Ovary (tissue), 9 donors: Measurements from ENCODE around the gene SRD5A3. TPM values are rescaled to one million over a fixed set of nuclear protein-coding genes. Genes with fewer than 3 reads are reported as not detected.
"Not testable (repeated sequence)": the region's sequence is repeated elsewhere in the genome, so short reads cannot be mapped to it uniquely, and the experiment has no call there.

Source experiments
- DNase-seq, 5 donors: peaks; one replicate each; pipeline ENCODE4 v3.0.0-alpha.2; 2019 to 2020
- H3K27ac ChIP-seq, 2 donors: fragments of 200-600 bp; one replicate each; pipeline versions ENCODE4 v1.5.1 to v1.8.0; 2019 to 2022
- H3K27me3 ChIP-seq: fragments of 200-600 bp; one replicate; pipeline ENCODE4 v1.8.0; 2022
- H3K36me3 ChIP-seq: fragments of 200-600 bp; sonication (generic); one replicate; pipeline ENCODE4 v1.5.1; 2019
- H3K4me1 ChIP-seq: one replicate; pipeline ENCODE4 v1.8.1; 2013; ENCODE audit warnings: mild to moderate bottlenecking, moderate library complexity; ENCODE audit not compliant: insufficient read depth
- H3K4me3 ChIP-seq: fragments of 200-600 bp; sonication (generic); one replicate; pipeline ENCODE4 v1.5.1; 2017
- H3K9me3 ChIP-seq, 2 donors: fragments of 200-600 bp in 1 of 2; sonication (generic) in 1 of 2; one replicate each; pipeline versions ENCODE4 v1.5.1 to v1.8.1; 2013 to 2019; ENCODE audit warnings: mild to moderate bottlenecking in 1 of 2, moderate library complexity in 1 of 2
- CTCF ChIP-seq, 3 donors: fragments of 450-650 bp in 2 of 3; fragments of 200-600 bp in 1 of 3; IDR thresholded peaks; one replicate each; pipeline versions ENCODE4 v1.5.1 to v1.8.0; 2016 to 2022; ENCODE audit warnings: antibody characterized with exemption in 3 of 3, mild to moderate bottlenecking in 1 of 3
- EP300 ChIP-seq: sonication (generic); formaldehyde crosslinking; IDR thresholded peaks from one replicate; pipeline ENCODE4 v1.6.1; 2017; ENCODE audit warnings: antibody characterized with exemption
- POLR2A ChIP-seq: fragments of 450-650 bp; IDR thresholded peaks from one replicate; pipeline ENCODE4 v1.6.1; 2017; ENCODE audit warnings: antibody characterized with exemption, mild to moderate bottlenecking, moderate library complexity
- WGBS, 3 donors: extraction: QIAGEN DNeasy Blood & Tissue Kit in 1 of 3; methylation state at CpG; one replicate each; pipeline versions ENCODE4 v1.1.5 to v1.1.7; 2013 to 2017; 5-methylcytosine and 5-hydroxymethylcytosine counted together
- intact Hi-C, 4 donors: fragments of 100-400 bp; cut with DNase I; formaldehyde crosslinking; loops; one replicate each; pipeline versions ENCODE4 v1.11.0 to v1.15.1; 2022 to 2023
- polyA plus RNA-seq, 2 donors: library from polyadenylated mRNA; stranded (reverse); fragments of 200-250 nt in 1 of 2; fragments of 350-450 nt in 1 of 2; fragmentation: Illumina TruSeq in 1 of 2; extraction: RNeasy Lipid Tissue Mini Kit (QIAGEN cat#74804) in 1 of 2; gene quantifications; one replicate each; pipeline ENCODE4 v1.2.3, GENCODE V29; 2013 to 2014
- total RNA-seq, 7 donors: library from RNA; depleted of rRNA in 2 of 7; stranded (reverse); fragments of >200 nt in 2 of 7; fragmentation: NEBNext Ultra II Directional in 3 of 7; extraction: Animal tissue kit (Norgen Biotek cat#: 25700) in 3 of 7; gene quantifications; one replicate each; pipeline versions ENCODE4 v1.1.0 to v1.2.4, GENCODE V29; 2016 to 2023
- donor health status: DM: no; HTN: no; CAD: no; lungs with moderate emphysema.
- donor health status: DM: no; HTN: no; CAD: no.
- donor health status: Bipolar disorder and iron deficiency.
- donor health status: DM: yes; HTN: yes; CAD: no.
- donor health status: DM: no; HTN: no; CAD: no.
- donor health status: DM: yes; HTN: yes; CAD: no.

Gene SRD5A3
- total and polyA plus RNA-seq, 9 donors: 1.2 to 12.3 (median 2.9) TPM

- H3K4me1 ChIP-seq: peaks cover 6% of the 10 kb centered on the region
- WGBS, 3 donors: 93 to 99% (median 96%) methylated on average over 2 of the region's 2 CpGs
- DNase-seq: no peak
- no peak for TF ChIP-seq EP300
- H3K36me3 ChIP-seq: no peaks in the 10 kb centered on the region
- H3K27me3 ChIP-seq: no peaks in the 10 kb centered on the region
- H3K4me3 ChIP-seq: no peak overlapping the region
- intact Hi-C loops: no loop called here
- no peaks in the 10 kb centered on the region for H3K9me3 ChIP-seq
- H3K27ac ChIP-seq: no peak overlapping the region
These were observed 12.2 kb downstream of the SRD5A3 start for GRCh38 chr4:55358246-55358645.

GRCh38 chr4:55358668-55359067, 12.6 kb downstream of the SRD5A3 start:
- H3K4me1 ChIP-seq: peaks cover 7% of the 10 kb centered on the region
- intact Hi-C loops: no loop called here
- no peaks in the 10 kb centered on the region for H3K27me3 ChIP-seq
- H3K27ac ChIP-seq: no peak overlapping the region
- no peaks in the 10 kb centered on the region for H3K9me3 ChIP-seq
- no peaks in the 10 kb centered on the region for H3K36me3 ChIP-seq
- no peak for DNase-seq
- TF ChIP-seq EP300: no peak
- TF ChIP-seq CTCF (IDR thresholded peaks at IDR 0.05): no peak
- no peak for TF ChIP-seq POLR2A
- no peak overlapping the region for H3K4me3 ChIP-seq
- WGBS, 3 donors: 7 to 12% (median 9%) methylated on average over 2 of the region's 2 CpGs

GRCh38 chr4:55359397-55359916, 13.4 kb downstream of the SRD5A3 start:
- H3K4me3 ChIP-seq: no peak overlapping the region
- peak in 1 of 5 donors; percentile 32 for DNase-seq
- WGBS, 3 donors: 37 to 40% (median 37%) methylated on average over 8 of the region's 8 CpGs
- H3K36me3 ChIP-seq: no peaks in the 10 kb centered on the region
- H3K9me3 ChIP-seq: no peaks in the 10 kb centered on the region
- H3K27me3 ChIP-seq: no peaks in the 10 kb centered on the region
- intact Hi-C loops: no loop called here
- H3K27ac ChIP-seq: no peak overlapping the region
- H3K4me1 ChIP-seq: peaks cover 9% of the 10 kb centered on the region
- TF ChIP-seq CTCF (IDR thresholded peaks at IDR 0.05) (no peak), POLR2A (no peak), EP300 (no peak)

- H3K36me3 ChIP-seq, H3K4me1 ChIP-seq, H3K27me3 ChIP-seq, intact Hi-C loops, H3K27ac ChIP-seq, H3K4me3 ChIP-seq, H3K9me3 ChIP-seq, DNase-seq: not testable (repeated sequence)
- WGBS, 3 donors: 94 to 97% (median 95%) methylated on average over 9 of the region's 9 CpGs
These were observed 16.9 kb downstream of the SRD5A3 start for GRCh38 chr4:55362938-55363337.

- TF ChIP-seq POLR2A (no peak), CTCF (IDR thresholded peaks at IDR 0.05) (no peak), EP300 (no peak)
- H3K4me3 ChIP-seq: no peak overlapping the region
- H3K4me1 ChIP-seq: peaks cover 7% of the 10 kb centered on the region
- H3K27me3 ChIP-seq: no peaks in the 10 kb centered on the region
- no peak for DNase-seq
- intact Hi-C loops: no loop called here
- H3K36me3 ChIP-seq: no peaks in the 10 kb centered on the region
- H3K9me3 ChIP-seq: no peaks in the 10 kb centered on the region
- H3K27ac ChIP-seq: no peak overlapping the region
- 60 to 67% (median 60%) methylated on average over 9 of the region's 9 CpGs for WGBS, 3 donors
These were observed 17.8 kb downstream of the SRD5A3 start for GRCh38 chr4:55363691-55364351.
